ENCODE results near the gene PPDPF.
A peak's percentile ranks its signal among the peaks of the same experiment; 100 is the strongest.

PPDPF gene

DNA sequence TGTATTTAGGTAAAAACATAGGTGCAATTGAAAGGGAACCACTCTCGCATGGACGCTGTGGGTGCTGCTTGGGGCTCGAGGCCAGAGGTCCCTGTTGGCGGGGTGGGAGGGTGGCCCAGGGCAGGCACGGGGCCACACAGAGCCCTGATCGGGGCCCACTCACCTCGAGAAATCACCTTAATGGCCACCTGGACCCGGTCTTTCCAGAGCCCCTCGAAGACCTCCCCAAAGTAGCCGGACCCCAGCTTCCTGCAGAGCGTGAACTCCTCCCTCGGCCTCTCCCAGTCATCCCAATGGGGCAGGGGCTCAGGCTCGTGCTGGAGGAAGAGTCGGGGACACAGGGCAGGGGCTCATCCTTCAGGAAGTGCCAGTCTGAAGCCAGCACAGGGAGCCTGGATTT, 12.8 kb downstream of the PPDPF start:
- Mint-ChIP-seq H3K27ac (no peak overlapping the region), H3K27me3 (no peaks in the 10 kb centered on the region)

DNA sequence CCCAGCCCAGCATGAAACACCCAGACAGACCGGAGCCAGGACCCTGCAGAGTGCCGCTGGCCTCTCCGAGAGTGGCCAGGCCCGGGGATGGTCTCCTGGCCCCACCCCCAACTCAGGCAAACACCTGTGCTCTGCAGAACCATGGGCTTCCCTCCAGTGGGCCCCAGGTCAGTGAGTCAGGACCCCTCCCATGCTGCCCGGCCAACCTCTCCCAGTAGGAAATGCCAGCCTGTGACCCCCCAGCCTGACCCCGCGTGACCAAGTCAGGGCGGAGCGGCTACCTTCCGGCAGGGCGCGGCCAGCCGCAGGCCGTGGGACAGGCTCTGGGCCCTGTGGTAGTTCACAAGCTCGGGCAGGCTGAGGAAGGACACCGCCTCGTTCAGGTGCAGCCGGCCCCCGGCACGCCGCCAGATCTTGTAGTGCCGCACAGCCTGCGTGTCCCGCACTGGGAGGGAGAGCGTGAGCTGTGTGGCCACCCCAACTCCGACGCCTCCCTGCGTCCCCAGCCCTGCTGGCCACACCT, 13.4 kb downstream of the PPDPF start:
- Mint-ChIP-seq H3K36me3 (no peaks in the 10 kb centered on the region), H3K4me1 (ENCODE audit: low read depth) (peaks cover 2% of the 10 kb centered on the region), H3K27me3 (no peaks in the 10 kb centered on the region), H3K9me3 (ENCODE audit: low read depth) (no peaks in the 10 kb centered on the region), H3K4me3 (no peak overlapping the region), H3K27ac (no peak overlapping the region)

More for the DNA sequence above, 12.8 kb downstream of the PPDPF start:
- Mint-ChIP-seq H3K9me3 (ENCODE audit: low read depth) (no peaks in the 10 kb centered on the region), H3K4me1 (ENCODE audit: low read depth) (peaks cover 2% of the 10 kb centered on the region), H3K4me3 (no peak overlapping the region), H3K36me3 (no peaks in the 10 kb centered on the region)

DNA sequence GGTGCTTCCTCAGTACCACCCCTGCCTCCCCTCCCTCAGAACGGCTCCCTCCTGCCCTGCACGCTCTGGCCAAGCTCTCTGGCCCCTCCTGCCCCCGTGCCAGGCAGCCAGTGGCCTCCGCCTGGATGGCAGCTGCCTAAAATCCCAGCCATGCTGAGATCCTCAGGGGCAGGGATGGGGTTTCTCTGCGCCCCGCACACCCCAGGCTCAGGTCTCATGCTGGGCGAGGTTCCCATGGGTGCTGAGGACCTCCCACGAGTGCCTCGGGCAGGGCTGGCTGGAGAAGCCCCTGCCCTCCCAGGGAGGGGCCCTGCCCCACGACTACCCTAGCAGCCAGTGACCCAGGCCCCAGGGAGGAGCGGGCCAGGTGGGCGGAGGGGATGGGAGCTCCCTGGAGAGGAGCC, 13.9 kb downstream of the PPDPF start:
- no peak overlapping the region for H3K27ac Mint-ChIP-seq
- H3K36me3 Mint-ChIP-seq: no peaks in the 10 kb centered on the region
- H3K27me3 Mint-ChIP-seq: no peaks in the 10 kb centered on the region
- peaks cover 2% of the 10 kb centered on the region for H3K4me1 Mint-ChIP-seq (ENCODE audit: low read depth)
- H3K4me3 Mint-ChIP-seq: no peak overlapping the region
- no peaks in the 10 kb centered on the region for H3K9me3 Mint-ChIP-seq (ENCODE audit: low read depth)

DNA sequence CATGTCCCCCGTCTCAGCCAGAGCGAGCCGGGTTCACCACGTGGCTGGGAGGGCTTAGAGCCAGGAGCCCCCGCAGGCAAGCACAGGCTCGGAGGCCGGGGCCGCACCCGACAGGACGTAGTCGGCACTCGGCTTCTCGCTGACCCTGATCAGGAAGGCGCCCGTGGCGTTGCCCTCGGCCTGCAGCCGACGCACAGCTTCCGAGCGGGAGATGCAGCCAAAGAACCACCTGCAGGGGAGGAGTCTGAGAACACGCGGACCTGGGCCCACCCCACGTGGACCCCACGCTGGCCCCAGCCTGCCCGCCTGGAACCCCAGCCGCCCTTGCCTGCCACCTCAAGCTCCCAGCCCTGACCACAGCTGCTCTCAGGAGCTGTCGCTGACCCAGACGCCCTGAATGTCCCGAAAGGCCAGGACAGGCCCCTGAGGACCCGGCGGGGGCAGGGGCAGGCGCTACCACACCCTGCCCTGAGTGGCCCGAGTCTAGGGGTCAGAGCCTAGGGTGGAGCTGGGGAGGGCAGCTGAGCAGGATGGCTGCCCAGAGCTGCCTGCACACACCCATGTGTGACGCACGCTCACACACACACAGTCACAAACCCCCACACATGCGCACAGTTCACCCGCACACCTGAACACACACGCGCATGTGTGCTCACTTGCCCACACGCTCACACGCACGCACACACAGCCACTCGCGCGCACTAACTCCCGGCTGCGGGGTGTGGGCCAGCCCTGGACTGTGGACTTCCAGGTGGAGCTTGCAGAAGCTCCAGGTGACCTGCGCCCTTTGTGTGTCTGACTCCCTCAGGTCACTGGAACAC, 14.5 kb downstream of the PPDPF start:
- Mint-ChIP-seq H3K27ac (no peak overlapping the region), H3K4me3 (no peak overlapping the region), H3K4me1 (ENCODE audit: low read depth) (peaks cover 2% of the 10 kb centered on the region), H3K36me3 (no peaks in the 10 kb centered on the region), H3K9me3 (ENCODE audit: low read depth) (no peaks in the 10 kb centered on the region), H3K27me3 (no peaks in the 10 kb centered on the region)

DNA sequence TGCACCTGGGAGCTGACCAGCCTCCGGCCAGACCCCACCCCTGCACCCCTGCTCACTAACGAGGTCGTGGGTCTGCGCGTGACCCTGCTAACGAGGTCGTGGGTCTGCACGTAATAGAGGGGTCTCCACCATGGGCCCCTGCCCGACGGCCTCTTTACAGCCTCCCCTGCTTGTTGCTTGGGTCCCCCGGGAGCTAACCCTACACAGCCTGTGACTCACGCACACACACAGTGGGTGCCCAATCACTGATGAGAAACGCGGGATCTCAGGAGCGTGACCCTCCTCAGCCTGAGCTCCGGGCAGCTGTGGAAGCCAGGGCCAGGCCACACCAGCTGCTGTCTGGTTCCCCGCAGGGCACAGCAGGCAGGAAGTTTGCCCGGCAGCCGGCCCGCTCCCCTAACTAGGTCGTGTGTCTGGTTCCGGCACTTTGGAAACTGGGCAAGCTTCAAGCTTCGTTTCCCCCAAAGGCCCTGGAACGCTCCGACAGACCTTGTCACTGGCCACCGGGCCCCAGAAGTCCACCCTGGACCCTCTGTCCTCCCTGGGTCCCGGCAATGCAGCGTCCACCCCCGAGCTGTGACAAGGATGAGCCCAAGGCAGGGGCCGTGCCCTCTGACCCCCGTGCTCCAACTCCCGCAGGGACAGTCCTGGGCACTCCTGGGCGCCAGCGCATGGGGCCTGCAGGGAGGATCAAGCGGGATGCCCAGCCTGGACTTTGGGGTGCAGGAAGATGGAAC, 15.8 kb downstream of the PPDPF start:
- Mint-ChIP-seq H3K9me3 (ENCODE audit: low read depth) (no peaks in the 10 kb centered on the region), H3K4me3 (no peak overlapping the region), H3K4me1 (ENCODE audit: low read depth) (peaks cover 2% of the 10 kb centered on the region), H3K27ac (no peak overlapping the region), H3K27me3 (no peaks in the 10 kb centered on the region), H3K36me3 (no peaks in the 10 kb centered on the region)

DNA sequence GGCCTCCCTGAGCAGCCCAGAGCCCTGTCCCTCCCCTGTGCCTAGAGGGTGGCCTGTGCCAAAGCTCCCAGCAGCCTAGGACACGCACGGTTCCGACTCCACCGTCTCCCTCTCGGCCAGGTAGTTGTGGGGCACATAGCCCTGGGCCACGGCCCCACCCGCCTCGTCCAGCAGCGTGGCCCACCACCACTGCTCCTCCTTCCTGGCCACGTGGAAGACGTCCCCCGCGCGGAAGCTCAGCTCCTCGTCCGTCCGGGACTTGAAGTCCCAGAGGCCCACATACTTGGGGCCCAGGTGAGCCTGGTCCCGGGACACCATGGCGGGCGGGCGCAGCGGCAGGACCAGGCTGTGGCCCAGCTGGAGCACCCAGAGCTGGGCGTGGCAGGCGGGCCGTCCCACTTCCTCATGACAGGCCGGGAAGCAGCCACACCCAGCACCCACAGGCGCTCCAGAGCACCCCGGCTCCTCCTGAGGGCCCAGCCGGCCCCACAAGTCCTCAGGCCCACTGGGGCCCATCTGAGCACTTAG, 16.5 kb downstream of the PPDPF start, which contains the start of gene PTK6:
Gene PTK6, minus strand, starts transcription at position 380 of the 528 bp plus-strand sequence. Its CDS starts 62 bp downstream, at position 318.
- peaks cover 2% of the 10 kb centered on the region for H3K4me1 Mint-ChIP-seq (ENCODE audit: low read depth)
- H3K27ac Mint-ChIP-seq: no peak within 1 kb of the TSS
- no peaks in the 10 kb centered on the region for H3K36me3 Mint-ChIP-seq
- H3K27me3 Mint-ChIP-seq: no peaks in the 10 kb centered on the region
- H3K9me3 Mint-ChIP-seq (ENCODE audit: low read depth): no peaks in the 10 kb centered on the region
- peak within 1 kb of the TSS; percentile 71 for H3K4me3 Mint-ChIP-seq

DNA sequence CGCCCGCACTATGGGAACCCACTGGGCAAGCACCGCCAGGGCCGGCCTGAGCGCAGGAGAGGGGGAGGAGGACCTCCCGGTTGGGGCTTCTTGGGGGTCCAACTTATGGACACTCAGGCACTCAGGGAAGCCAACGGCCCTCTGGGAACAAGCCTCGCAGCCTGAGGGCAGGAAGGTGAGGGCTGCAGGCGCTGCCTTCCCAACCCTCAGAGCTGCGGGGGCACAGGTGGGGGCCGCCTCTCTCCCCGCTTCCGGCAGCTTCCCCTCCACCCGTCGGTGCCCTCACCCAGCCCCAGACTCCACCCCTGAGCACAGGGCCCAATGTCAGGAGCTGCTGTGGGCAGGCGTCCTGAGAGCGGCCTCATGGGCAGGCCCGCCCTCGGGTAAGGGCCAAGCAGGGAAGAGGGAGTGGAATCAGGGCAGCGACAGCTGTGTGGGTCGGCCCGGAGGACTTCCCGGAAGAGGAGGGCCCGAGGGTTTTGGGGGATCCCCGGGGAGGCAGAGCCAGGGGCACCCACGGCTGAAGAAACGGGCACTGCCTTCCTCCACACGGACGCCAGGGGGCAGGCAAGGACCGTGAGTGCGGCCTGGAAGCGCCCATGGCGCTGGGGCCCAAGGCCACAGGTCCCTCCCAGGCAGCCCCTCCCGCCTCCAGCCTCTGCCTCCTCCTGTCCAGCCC, 17.1 kb downstream of the PPDPF start:
- Mint-ChIP-seq H3K9me3 (ENCODE audit: low read depth) (no peaks in the 10 kb centered on the region), H3K4me1 (ENCODE audit: low read depth) (peaks cover 2% of the 10 kb centered on the region), H3K4me3 (peak overlapping the region; percentile 71), H3K36me3 (no peaks in the 10 kb centered on the region), H3K27ac (no peak overlapping the region), H3K27me3 (no peaks in the 10 kb centered on the region)

DNA sequence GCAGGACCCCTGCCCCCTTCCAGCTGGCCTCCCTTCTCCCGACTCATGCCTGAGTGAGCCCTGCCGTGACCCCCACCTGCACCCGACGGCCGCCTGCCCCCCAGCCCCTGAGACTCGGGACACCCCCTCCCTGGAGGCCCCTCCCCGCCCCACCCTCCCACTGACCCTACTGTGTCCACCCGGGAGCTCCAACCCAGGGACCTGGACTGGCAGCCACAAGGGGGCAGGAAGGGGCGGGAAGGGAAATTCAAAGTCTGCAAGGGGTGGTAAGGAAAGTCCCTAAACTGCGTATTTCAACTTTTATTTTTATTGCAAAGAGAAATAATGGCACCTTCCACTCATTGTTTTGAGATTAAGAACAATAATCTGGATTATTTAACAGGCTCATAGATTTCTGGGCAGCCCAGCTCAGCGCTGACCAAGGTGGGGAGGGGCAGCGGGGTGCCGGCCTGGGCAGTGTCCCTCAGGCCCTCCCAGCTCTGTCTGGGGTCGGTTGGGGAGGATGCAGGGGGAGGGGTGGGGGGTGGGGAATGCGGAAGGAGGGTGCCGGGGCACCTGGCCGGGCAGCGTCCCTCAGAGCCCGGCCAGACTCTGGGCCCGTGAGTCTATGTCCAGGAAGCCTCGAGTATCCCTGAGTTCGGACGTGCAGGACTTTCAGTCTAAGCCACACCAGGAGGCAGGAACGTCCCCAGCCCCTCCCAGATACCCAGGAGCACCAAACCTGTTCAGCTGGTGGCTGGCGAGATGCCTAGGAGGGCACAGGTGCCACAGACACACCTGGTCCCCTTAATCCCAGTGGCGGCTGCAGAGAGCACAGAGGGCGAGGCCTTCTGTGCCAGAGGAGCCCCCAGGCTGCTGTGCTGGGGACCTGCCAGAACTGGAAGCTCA, 17.9 kb downstream of the PPDPF start:
- Mint-ChIP-seq H3K4me3 (no peak overlapping the region), H3K36me3 (no peaks in the 10 kb centered on the region), H3K9me3 (ENCODE audit: low read depth) (no peaks in the 10 kb centered on the region), H3K4me1 (ENCODE audit: low read depth) (peaks cover 2% of the 10 kb centered on the region), H3K27ac (no peak overlapping the region), H3K27me3 (no peaks in the 10 kb centered on the region)

DNA sequence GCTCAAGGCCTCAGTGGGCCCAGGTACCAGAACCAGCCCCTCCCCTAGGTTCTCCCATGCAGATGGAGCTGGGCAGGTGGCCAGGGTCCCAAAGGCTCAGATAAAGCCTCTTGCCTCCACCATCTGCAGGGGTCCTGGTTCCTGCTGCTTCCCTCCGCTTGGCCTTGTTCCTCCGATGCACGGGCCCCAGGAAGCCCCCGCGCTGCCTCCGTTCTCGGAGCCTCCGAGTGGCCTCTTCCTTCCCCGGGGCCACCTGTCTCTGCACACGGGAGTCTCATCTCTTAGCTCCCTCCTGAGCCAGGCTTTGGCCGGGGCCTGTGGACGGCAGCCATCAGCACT, 18.5 kb downstream of the PPDPF start:
- Mint-ChIP-seq H3K36me3 (no peaks in the 10 kb centered on the region), H3K9me3 (ENCODE audit: low read depth) (no peaks in the 10 kb centered on the region), H3K27ac (no peak overlapping the region), H3K27me3 (no peaks in the 10 kb centered on the region), H3K4me1 (ENCODE audit: low read depth) (peaks cover 2% of the 10 kb centered on the region), H3K4me3 (no peak overlapping the region)

DNA sequence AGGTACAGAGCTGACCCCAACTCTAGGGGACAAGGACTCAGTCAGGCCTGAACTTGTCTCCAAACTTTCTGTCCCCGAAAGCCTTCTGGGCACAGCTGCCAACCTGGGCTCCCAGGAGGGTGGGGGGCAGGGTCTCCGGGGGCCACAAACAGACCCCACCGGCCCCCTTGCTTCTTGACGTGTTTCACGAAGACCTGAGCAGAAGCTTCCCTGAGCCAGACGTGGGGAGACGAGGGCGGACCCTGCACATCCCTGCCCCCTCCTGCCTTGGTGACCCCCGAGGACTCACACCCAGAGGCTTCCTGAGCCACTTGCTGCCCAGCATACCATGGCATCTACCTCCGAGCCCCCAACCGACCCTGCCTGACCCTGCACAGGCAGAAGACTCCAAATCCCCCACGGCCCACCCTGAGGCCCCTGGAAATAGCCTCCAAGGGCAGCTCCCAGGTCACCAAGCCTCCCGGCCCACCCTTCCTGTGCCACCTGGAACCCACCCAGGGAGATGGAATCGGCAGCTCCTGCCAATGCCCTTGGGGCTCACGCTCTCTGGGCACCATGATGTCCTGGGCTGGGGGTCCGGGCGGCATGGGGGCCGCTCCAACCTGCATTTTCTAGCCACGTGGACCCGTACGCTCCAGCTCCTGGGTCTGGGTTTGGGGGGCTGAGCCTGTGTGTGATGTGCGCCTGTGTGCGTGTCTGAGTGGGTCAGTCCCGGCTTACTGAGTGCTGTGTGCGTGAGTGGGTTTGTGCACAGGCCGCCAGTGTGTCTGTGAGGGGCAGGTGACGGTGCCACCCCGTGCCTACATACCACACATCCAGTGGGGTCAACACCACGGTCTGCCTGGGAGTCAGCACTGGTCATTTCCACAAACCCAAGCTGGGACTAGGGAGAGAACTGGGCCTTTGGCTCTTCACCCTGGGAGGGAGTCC, 19.1 kb downstream of the PPDPF start:
- peaks cover 2% of the 10 kb centered on the region for H3K4me1 Mint-ChIP-seq (ENCODE audit: low read depth)
- no peak overlapping the region for H3K4me3 Mint-ChIP-seq
- H3K9me3 Mint-ChIP-seq (ENCODE audit: low read depth): no peaks in the 10 kb centered on the region
- H3K27me3 Mint-ChIP-seq: no peaks in the 10 kb centered on the region
- no peak overlapping the region for H3K27ac Mint-ChIP-seq
- H3K36me3 Mint-ChIP-seq: no peaks in the 10 kb centered on the region

DNA sequence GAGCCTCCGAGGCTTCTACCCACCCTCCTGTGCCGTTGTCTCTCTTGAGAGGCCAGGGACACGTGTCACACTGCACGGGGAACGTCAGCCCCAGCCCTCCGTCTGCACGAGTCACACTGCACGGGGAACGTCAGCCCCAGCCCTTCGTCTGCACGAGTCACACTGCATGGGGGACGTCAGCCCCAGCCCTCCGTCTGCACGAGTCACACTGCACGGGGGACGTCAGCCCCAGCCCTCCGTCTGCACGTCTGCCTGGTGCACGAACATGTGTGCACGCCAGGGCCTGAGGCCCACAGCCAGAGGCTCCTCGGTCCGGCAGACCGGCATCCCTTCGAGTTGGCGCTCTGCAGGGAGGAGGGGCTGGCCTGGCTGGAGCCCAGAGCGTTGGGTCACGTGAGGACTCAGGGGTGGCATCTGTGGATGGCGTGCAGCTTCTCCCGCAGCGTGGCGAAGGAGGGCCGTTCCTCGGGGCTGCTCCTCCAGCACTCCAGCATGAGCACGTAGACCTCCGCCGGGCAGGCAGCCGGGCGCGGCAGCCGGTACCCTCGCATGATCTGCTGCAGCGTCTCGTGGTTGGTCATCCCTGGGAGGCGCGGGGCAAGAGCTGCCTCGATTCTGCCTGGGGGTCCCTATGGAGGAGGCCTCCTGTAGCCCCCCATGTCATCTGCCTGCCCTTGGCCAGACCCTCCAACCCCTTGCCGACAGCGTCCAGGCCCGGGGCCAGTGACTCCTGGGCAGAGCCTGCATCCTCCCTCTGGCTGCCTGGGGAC, 20.0 kb downstream of the PPDPF start:
- no peak overlapping the region for H3K27ac Mint-ChIP-seq
- no peak overlapping the region for H3K4me3 Mint-ChIP-seq
- H3K4me1 Mint-ChIP-seq (ENCODE audit: low read depth): peaks cover 2% of the 10 kb centered on the region
- H3K36me3 Mint-ChIP-seq: no peaks in the 10 kb centered on the region
- H3K9me3 Mint-ChIP-seq (ENCODE audit: low read depth): no peaks in the 10 kb centered on the region
- H3K27me3 Mint-ChIP-seq: no peaks in the 10 kb centered on the region

DNA sequence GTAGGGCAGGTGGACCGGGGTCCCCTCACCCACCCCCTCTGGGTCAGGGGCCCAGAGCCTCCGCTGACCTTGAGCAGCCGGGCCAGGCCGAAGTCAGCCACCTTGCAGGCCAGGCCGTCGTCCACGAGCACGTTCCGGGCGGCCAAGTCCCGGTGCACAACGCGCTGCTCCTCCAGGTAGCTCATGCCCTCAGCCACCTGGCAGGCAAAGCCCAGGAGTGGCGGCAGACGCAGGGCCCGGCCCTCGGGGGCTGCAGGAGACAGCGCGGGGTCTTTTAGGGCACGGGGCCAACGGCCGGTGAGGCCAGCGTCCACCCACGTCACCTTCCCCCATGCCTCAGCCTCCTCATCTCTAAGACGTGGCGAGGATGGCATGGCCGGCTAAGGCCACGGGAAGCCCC, 20.8 kb downstream of the PPDPF start:
- peaks cover under 1% of the 10 kb centered on the region for H3K4me1 Mint-ChIP-seq (ENCODE audit: low read depth)
- no peak overlapping the region for H3K4me3 Mint-ChIP-seq
- H3K27me3 Mint-ChIP-seq: no peaks in the 10 kb centered on the region
- no peaks in the 10 kb centered on the region for H3K36me3 Mint-ChIP-seq
- no peaks in the 10 kb centered on the region for H3K9me3 Mint-ChIP-seq (ENCODE audit: low read depth)
- no peak overlapping the region for H3K27ac Mint-ChIP-seq

Data from activated naive CD8-positive, alpha-beta T cell (primary cell).